Stomach smooth muscle (tissue), 2 donors: ENCODE results near the gene TFR2.

Experiments
- H3K27ac ChIP-seq: one replicate; pipeline ENCODE4 v1.7.0; 2013; ENCODE audit warnings: mild to moderate bottlenecking, low read length, inconsistent platforms
- H3K27me3 ChIP-seq, 2 donors: one replicate each; pipeline ENCODE4 v1.7.0; 2013; ENCODE audit warnings: low read length in 2 of 2; ENCODE audit not compliant: insufficient read depth in 2 of 2, control insufficient read depth in 1 of 2
- H3K36me3 ChIP-seq, 2 donors: one replicate each; pipeline ENCODE4 v1.7.0; 2013; ENCODE audit warnings: low read length in 2 of 2; ENCODE audit not compliant: control insufficient read depth in 2 of 2, insufficient read depth in 2 of 2
- H3K4me1 ChIP-seq: one replicate; pipeline ENCODE4 v1.7.0; 2013; ENCODE audit warnings: low read length; ENCODE audit not compliant: control insufficient read depth, insufficient read depth
- H3K4me3 ChIP-seq, 2 donors: one replicate each; pipeline ENCODE4 v1.7.0; 2013; ENCODE audit warnings: low read length in 2 of 2
- H3K9ac ChIP-seq, 2 donors: one replicate each; pipeline ENCODE4 v1.7.0; 2013; ENCODE audit warnings: low read length in 2 of 2, mild to moderate bottlenecking in 1 of 2
- H3K9me3 ChIP-seq, 2 donors: one replicate each; pipeline ENCODE4 v1.7.0; 2013; ENCODE audit warnings: low read length in 2 of 2; ENCODE audit not compliant: control insufficient read depth in 2 of 2
- donor health status: healthy.
- donor health status: Pancreatic carcinoma.

The TFR2 gene

DNA sequence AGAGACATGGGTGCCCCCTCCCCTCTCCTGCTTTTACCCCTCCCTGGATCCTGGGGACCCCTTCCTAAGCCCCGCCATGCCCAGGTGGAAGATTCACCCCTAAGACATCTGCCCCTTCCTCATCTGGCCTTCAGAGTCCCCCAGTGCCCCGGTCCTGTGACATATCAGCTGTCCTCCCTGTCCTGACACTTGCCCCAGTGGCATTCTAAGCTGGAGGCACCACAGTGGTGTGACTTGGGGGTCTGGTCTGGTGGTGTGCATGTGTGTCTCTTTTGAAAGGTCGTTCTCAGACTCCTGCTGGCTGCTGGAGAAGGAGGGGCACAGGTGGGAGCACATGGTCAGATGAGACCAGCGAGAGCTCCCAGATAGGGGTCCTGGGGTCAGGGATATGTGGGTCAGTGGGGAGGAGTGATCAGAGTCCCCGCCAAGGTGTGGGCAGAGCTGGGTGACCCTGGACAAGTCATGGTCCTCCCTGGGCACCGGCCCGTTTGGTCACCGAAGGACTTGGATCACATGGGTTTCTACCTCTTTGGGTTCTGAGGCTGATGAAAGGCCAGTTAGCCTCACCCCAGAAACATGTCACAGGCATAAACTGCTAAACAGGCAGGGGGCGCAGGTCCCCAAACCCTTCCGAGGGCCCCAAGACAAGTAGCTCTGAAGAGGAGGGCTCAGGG, 645 bp upstream of the TFR2 start:
- Histone ChIP-seq H3K9ac (no peak overlapping the region), H3K27ac (no peak overlapping the region), H3K4me1 (no peaks in the 10 kb centered on the region), H3K4me3 (no peak overlapping the region), H3K9me3 (no peaks in the 10 kb centered on the region), H3K27me3 (peaks cover 13 to 16% of the 10 kb centered on the region in 2 donors), H3K36me3 (no peaks in the 10 kb centered on the region)

DNA sequence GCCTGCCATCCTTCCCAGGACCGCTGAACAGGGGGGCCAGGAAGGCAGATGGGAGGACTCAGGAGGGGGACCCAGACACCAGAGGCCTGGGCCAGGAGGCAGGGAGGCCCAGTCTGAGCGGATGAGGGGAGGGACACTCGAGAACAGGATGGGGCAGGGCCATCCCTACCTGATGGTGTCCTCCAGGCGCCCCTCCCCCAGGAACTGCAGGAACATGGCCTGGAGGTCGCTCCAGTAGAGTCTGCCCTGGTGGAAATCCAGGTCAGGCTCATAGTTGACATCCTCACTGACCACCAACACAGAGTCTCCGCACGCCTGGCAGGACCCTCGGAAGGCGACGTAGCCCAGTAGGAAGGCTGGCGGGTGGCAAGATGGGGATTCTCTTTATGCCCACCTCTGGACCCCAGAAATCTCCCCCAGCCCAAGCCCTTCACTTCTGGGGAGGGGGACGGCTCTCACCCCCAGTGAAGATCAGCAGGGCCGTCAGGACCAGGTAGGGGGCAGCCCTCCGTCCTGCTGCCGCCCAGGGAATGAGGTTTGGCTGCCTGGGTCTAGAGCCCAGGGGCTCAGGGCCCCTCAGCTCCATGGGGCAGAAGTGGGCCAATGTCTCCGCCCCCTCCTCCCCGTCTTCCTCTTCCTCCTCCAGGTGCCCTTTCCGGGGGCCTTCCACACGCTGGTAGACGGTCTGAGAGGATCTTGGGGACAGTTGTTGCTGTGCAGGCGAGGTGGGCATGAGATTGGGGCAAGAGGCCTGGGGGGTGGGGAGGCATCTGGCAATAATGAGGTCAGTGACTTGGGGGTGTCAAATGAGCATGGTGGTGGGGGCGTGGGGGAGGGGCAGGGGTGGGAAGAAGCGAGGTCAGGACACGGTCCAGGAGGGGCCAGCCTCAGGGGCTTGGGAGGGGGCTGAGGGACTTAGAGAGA, 573 bp downstream of the TFR2 start:
- H3K27ac ChIP-seq, result no peak overlapping the region
- no peaks in the 10 kb centered on the region for H3K4me1 ChIP-seq
- no peak overlapping the region for H3K9ac ChIP-seq
- H3K9me3 ChIP-seq, result no peaks in the 10 kb centered on the region
- H3K36me3 ChIP-seq, result no peaks in the 10 kb centered on the region
- H3K27me3 ChIP-seq, result peaks cover 10 to 14% of the 10 kb centered on the region in 2 donors
- H3K4me3 ChIP-seq, result no peak overlapping the region

DNA sequence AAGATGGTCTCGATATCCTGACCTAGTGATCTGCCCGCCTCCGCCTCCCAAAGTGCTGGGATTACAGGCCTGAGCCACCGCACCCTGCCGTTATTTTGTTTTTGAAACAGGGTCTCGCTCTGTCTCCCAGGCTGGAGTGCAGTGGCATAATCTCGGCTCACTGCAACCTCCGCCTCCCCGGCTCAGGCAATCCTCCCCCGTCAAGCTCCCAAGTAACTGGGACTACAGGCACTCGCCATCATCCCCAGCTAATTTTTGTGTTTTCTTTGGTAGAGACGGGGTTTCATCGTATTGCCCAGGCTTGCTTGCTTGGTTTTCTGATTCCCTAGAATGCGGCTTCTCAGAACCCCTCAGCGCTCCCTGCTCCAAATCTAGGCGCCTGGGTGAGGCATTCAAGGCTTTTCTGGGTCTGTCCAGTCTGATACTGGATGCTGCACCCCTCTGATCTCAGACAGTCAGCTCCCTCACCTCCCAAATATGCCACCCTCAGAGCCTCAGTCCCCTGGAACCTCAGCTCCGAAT, 1.3 kb downstream of the TFR2 start:
- H3K4me1 ChIP-seq, result no peaks in the 10 kb centered on the region
- no peaks in the 10 kb centered on the region for H3K9me3 ChIP-seq
- no peaks in the 10 kb centered on the region for H3K36me3 ChIP-seq
- H3K9ac ChIP-seq, result no peak overlapping the region
- no peak overlapping the region for H3K4me3 ChIP-seq
- H3K27ac ChIP-seq, result no peak overlapping the region
- peaks cover 11 to 12% of the 10 kb centered on the region in 2 donors for H3K27me3 ChIP-seq

DNA sequence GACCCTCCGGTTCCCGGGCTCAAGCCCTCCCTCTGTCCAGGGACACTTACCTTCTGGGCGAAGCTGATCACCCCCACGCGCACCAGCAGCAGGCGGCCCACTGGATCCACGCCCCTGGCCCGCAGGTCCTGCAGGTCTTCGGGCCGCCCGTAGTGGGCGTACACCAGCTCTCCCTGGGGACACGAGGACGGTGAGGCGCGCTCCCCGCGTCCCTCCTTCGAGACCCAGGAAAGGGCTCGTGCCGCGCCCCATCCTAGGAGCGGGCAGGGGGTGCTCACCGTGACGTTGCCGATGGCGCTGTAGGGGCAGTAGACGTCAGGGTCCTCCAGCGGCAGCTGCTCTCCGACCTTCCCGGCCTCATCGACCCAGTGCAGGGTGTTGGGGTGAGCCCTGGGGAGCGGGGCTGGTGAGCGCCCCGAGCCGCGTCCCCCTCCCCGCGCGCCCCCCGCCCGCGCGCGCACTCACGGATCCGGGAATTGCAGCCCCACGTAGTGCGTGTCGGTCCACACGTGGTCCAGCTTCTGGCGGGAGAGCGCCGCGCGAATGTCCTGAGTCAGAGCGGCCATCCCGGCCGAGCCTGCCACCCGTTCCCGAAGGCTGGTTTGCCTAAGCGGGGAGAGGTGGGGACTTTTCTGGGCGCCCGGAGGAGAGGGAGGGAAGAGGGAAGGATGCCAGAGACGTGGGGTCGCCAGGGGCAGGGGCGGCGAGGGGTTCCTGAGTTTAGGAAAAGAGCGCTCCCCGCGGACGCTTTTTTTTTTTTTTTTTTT, 8.2 kb downstream of the TFR2 start:
- no peaks in the 10 kb centered on the region for H3K9me3 ChIP-seq
- peaks cover 8% of the 10 kb centered on the region for H3K4me1 ChIP-seq
- no peak overlapping the region for H3K27ac ChIP-seq
- H3K9ac ChIP-seq, result peak overlapping the region in 1 of 2 donors; percentile 37
- no peaks in the 10 kb centered on the region for H3K36me3 ChIP-seq
- H3K4me3 ChIP-seq, result peak overlapping the region; percentile 48 to 63
- H3K27me3 ChIP-seq, result peaks cover 25 to 28% of the 10 kb centered on the region in 2 donors

DNA sequence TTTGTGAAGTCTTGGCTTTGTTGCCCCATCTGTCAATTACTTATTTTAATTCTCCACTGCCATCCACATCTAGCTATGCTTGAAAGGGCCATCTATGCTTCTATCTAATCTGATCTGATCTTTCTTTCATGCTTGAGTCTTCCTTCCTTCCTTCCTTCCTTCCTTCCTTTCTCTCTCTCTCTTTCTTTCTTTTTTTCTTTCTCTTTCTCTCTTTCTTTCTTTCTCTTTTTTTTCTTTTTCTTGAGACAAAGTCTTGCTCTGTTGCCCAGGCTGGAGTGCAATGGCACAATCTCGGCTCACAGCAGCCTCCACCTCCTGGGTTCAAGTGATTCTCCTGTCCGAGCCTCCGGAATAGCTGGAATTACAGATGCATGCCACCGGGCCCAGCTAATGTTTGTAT, 11.3 kb downstream of the TFR2 start:
- H3K4me3 ChIP-seq, result no peak overlapping the region
- H3K4me1 ChIP-seq, result peaks cover 17% of the 10 kb centered on the region
- no peaks in the 10 kb centered on the region for H3K9me3 ChIP-seq
- no peak overlapping the region for H3K9ac ChIP-seq
- H3K27me3 ChIP-seq, result peaks cover 28 to 32% of the 10 kb centered on the region in 2 donors
- no peak overlapping the region for H3K27ac ChIP-seq
- no peaks in the 10 kb centered on the region for H3K36me3 ChIP-seq

DNA sequence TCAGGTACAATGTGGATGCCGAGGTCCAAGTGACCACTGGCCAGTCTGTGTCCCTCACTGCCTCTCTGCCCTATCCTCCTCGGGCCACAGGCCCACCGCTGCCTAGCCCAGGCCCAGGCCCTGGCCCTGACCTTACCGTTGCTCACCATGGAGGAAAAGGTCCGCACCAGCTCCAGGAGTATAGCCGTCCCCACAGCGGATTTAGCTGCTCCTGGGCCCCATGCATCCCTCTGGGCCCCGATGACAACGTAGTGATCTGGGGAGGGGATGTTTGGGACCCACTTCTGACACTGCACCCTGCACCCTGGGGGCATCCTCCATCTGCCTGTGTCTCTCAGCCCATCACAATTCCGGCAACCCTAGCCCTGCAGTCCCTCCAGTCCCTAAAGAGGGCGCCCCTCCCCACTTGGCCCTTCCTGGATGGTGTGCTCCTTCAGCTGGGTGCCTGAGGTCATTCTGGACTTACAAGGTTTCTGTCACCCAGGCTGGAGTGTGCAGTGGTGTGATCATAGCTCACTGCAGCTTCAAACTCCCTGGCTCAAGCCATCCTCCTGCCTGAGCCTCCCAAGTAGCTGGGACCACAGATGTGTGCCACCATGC, 12.1 kb downstream of the TFR2 start:
- no peak overlapping the region for H3K27ac ChIP-seq
- H3K36me3 ChIP-seq, result no peaks in the 10 kb centered on the region
- H3K27me3 ChIP-seq, result peaks cover 24 to 32% of the 10 kb centered on the region in 2 donors
- peaks cover 17% of the 10 kb centered on the region for H3K4me1 ChIP-seq
- no peak overlapping the region for H3K4me3 ChIP-seq
- no peak overlapping the region for H3K9ac ChIP-seq
- no peaks in the 10 kb centered on the region for H3K9me3 ChIP-seq

DNA sequence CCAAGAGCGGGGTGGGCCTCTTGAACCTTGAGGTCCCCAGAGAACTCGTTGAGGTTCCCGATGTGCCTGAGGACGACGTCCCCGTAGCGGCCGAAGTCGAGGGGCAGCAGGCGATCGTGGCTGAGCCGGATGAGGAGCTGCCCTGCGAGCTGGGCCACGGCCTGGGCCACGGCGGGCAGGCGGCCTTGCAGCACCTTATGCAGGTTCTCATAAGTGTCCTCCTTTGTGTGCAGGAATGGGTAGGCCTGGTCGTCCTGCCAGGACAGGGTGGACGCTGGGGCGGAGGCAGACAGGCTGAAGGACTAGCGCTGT, 14.2 kb downstream of the TFR2 start:
- Histone ChIP-seq H3K27me3 (peaks cover 13 to 18% of the 10 kb centered on the region in 2 donors), H3K4me1 (peaks cover 9% of the 10 kb centered on the region), H3K36me3 (no peaks in the 10 kb centered on the region), H3K4me3 (peak overlapping the region in 1 of 2 donors; percentile 49), H3K9ac (no peak overlapping the region), H3K27ac (no peak overlapping the region), H3K9me3 (no peaks in the 10 kb centered on the region)

DNA sequence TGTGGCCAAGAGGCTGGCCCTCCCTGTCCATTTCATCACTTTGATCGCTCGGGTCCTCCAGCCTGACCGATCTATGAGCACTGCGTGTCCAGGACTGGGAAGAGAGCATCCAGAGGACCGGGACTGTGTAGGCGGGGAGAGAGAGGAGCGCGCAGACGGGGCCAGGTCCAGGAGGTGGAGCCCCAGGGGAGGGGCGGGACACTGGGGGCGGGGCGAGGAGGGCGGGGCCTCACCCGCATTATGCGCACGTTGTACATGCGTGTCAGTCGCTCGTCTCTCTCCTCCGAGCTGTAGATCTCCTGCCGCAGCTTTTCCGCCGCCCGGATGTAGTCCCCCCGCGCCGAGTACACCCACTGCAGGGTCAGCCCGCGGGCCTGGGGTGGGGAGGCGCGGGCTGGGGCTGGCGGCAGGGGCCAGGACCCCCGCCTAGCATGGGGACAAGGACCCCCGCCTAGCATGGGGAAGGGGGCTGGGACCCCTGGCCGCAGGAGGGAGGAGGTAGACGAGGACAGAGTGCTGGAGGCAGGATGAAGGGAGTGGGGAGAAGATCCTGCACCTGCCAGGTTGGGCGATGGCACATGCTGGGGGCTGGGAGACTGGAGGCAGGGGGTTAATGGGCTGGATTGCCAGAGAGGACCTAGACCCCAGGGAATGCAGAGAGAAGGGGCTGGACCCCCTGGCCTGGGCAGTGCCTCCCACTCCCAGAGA, 14.7 kb downstream of the TFR2 start:
- Histone ChIP-seq H3K9ac (no peak overlapping the region), H3K27ac (no peak overlapping the region), H3K27me3 (peaks cover 10 to 13% of the 10 kb centered on the region in 2 donors), H3K9me3 (no peaks in the 10 kb centered on the region), H3K36me3 (no peaks in the 10 kb centered on the region), H3K4me1 (peaks cover 9% of the 10 kb centered on the region), H3K4me3 (peak overlapping the region; percentile 43 to 54)

DNA sequence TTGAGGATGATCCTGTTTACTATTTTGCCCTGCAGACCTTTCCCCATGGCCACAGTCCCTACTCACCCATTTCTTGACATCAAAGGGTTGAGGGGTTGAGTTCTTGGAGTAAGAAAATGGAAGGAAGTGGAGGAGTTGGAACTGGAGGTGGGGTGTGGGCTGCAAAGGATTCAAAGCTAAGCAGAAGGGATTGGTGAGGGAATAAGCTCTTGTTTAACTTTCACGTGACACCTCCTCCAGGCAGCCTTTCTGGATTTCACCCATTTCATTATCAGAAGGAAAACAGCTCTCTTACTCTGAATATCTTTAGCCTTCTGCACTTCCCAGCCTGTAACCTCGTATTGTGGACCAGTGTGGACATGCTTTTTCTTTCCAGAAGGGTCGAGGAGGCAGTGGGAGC, 15.3 kb downstream of the TFR2 start:
- no peak overlapping the region for H3K9ac ChIP-seq
- H3K4me1 ChIP-seq, result peaks cover 9% of the 10 kb centered on the region
- H3K9me3 ChIP-seq, result no peaks in the 10 kb centered on the region
- no peak overlapping the region for H3K27ac ChIP-seq
- H3K36me3 ChIP-seq, result no peaks in the 10 kb centered on the region
- H3K27me3 ChIP-seq, result peaks cover 8 to 11% of the 10 kb centered on the region in 2 donors
- H3K4me3 ChIP-seq, result peak overlapping the region; percentile 35 to 54
